ENCODE measurements around the gene ZNF836.
"Not testable (repeated sequence)": the region's sequence is repeated elsewhere in the genome, so short reads cannot be mapped to it uniquely, and the experiment has no call there.

ZNF836 gene

DNA sequence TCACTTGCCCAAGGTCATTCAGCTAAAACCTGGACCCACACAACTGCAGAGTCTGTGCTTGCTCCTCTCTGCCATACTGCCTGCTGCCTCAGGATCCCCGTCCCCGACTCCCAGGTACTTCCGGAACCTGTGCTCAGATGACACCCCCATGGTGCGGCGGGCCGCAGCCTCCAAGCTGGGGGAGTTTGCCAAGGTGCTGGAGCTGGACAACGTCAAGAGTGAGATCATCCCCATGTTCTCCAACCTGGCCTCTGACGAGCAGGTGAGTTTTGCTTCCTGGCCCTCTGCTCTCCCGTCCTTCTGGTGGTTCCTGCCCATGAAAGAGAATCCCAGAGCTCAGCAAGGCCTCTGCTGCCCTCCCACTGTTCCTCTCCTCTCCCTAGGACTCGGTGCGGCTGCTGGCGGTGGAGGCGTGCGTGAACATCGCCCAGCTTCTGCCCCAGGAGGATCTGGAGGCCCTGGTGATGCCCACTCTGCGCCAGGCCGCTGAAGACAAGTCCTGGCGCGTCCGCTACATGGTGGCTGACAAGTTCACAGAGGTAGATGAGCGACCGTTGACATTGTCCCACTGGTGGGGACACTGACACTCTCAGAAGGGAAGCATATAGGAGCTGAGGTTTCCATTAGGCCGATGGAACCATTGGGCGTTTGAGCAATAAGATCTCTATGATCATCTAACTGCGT is 41.3 kb upstream of the ZNF836 start:
- FAIRE-seq (no peak), DNase-seq (ENCODE audit: insufficient read length, low spot score) (no peak)
- TF ChIP-seq CTCF (IDR thresholded peaks at IDR 0.05; ENCODE audit: insufficient read depth, missing control alignments): no peak

DNA sequence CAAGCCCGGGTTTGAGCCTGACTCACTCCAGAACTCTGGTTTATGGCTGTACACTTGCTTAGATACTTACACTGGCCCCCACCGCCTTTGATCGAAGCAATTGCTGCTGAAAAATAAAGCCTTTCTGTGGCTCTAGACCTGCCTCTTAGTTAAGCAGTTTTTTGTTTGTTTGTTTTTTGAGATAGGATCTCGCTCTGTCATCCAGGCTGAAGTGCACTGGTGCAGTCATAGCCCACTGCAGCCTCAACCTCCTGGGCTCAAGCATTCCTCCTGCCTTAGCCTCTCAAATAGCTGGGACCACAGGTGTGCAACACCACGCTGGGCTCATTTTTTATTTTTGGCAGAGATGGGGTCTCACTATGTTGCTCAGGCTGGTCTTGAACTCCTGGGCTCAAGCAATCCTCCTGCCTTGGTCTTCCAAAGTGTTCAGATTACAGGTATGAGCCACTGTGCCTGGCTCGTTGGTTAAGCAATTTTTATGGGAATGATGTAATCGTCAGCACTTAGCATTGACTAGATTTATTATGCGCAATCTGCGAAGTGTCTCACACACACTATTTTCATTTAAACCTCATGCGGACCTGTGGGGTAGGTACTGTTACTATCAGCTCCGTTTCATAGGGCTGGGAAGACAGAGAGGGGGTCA is 40.6 kb upstream of the ZNF836 start:
- TF ChIP-seq CTCF (IDR thresholded peaks at IDR 0.05; ENCODE audit: insufficient read depth, missing control alignments): no peak
- DNase-seq (ENCODE audit: insufficient read length, low spot score) (no peak), FAIRE-seq (no peak)

DNA sequence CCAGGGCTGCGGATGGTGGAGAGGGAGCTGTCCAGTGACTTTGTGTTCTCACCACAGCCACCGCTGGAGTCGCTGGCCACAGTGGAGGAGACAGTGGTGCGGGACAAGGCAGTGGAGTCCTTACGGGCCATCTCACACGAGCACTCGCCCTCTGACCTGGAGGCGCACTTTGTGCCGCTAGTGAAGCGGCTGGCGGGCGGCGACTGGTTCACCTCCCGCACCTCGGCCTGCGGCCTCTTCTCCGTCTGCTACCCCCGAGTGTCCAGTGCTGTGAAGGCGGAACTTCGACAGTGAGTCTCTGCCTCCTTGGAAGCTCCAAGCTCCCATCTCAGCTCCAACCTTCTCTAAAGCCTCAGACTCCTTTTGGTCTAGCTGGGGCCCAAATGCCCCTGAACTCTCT is 39.8 kb upstream of the ZNF836 start:
- DNase-seq (ENCODE audit: insufficient read length, low spot score) (no peak), FAIRE-seq (no peak)
- TF ChIP-seq CTCF (IDR thresholded peaks at IDR 0.05; ENCODE audit: insufficient read depth, missing control alignments): no peak

DNA sequence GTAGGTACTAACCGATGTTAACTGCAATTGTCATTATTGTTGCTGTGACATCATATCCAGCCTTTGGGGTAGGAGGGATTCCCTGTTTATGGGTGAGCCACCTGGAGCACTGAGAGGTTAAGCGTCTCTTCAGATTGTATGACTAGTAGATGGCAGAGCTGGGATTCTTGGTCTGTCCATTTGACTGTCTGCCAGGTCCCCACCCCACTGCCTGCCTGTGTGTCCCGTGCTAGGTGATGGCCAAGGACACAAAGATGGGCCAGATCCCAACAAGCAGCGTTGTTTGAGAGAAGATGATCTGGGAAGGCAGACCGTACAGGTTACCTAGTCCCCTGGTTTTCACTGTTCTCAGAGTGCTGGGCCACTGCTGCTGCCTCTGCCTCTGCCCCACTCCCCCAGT is 35.1 kb upstream of the ZNF836 start:
- no peak for FAIRE-seq
- TF ChIP-seq CTCF (IDR thresholded peaks at IDR 0.05; ENCODE audit: insufficient read depth, missing control alignments): no peak

GRCh38 chr19:52200755-52201391 is 29.5 kb upstream of the ZNF836 start:
- not testable (repeated sequence) for DNase-seq (ENCODE audit: insufficient read length, low spot score); FAIRE-seq

More for the DNA sequence above, 35.1 kb upstream of the ZNF836 start:
- DNase-seq (ENCODE audit: insufficient read length, low spot score): no peak

DNA sequence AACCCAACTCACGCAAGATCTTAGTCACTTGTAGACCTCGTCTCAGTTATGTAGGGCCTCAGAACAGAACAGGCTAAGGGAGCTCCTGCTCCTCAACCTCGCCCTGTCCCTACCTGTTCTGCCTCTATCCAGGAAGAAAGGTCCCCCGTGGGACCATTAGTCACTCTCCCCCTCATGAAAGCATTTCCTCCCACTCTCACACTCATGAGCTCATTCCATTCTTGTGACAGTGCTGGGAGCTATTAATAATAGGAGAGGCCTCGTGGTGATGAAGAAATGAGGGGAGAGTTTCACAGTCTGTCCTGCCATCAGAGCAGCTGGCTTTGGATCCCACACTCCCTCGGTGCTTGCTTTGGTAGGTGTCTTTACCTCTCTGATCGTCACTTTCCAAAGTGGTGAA is 28.6 kb upstream of the ZNF836 start:
- DNase-seq (ENCODE audit: insufficient read length, low spot score) (no peak), FAIRE-seq (no peak)
- no peak for TF ChIP-seq CTCF (IDR thresholded peaks at IDR 0.05; ENCODE audit: insufficient read depth, missing control alignments)

DNA sequence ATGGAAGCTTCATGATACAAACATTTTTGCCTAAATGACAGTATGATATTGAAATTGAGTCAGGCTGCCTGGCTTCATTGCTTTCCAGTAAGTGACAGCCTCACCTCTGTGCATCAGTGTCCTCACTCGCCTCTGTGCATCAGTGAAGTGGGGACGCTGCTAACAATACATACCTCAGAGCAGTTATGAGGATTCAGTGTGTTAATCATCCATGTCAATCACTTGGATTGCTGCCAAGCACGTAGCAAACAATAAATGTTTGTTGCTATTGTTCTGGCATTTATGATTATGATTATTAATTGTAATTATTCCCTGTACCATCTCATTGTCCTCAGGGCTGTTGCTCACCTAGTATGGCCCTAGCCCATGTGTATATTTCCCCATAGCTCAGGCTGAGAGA is 27.3 kb upstream of the ZNF836 start:
- no peak for FAIRE-seq
- TF ChIP-seq CTCF (IDR thresholded peaks at IDR 0.05; ENCODE audit: insufficient read depth, missing control alignments): no peak

More for the DNA sequence above, 27.3 kb upstream of the ZNF836 start:
- DNase-seq (ENCODE audit: insufficient read length, low spot score): no peak
